T follicular helper cell (primary cell): ENCODE measurements around the gene OSCP1.
A peak's percentile ranks its signal among the peaks of the same experiment; 100 is the strongest.
"Not testable (repeated sequence)": the region's sequence is repeated elsewhere in the genome, so short reads cannot be mapped to it uniquely, and the experiment has no call there.

Experiments used
- DNase-seq: peaks from one replicate; pipeline ENCODE4 v3.0.0-alpha.2; 2020; ENCODE audit warnings: low read depth
- total RNA-seq, 2 experiments: gene quantifications; one replicate each; lab custom pipeline; 2026; lab: John Stamatoyannopoulos, UW

OSCP1 gene
- 0.61 to 0.66 reads per million in 2 experiments for total RNA-seq

DNA sequence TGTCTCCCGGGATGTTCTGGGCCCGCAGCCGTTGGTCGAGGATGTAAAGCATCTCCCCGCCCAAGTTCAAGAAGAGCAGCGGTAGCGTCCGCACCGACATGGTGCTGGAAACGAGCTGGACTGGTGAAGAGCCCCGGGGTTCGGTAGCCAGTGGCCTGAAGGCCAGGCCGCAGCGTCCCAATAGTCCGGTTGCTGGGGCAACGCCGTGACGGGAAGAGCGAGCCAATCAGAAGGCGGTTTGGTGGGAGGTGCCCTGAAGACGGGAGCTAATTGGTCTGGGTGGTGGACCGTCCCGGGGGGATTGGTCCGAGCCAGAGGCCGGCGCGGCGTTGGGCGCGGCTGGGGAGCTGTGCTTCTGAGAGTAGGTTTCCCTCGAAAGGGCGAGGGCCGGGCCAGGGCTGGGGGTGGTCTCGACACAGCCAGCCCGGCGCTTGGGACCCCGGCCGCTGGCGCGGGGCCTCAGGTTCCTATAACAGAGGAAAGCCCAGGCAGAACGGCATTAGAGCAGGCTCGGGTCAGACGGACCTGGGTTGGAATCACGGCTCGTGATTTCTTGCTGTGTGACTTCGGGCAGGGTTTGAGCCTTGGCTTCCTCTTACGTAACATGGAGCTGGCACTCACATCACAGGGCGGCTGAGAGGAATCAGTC is at the start of gene OSCP1:
TSS of gene OSCP1 (minus strand) at position 182 of the 649 bp plus-strand sequence. CDS start at position 100, 82 bp downstream.
- peak; percentile 75 for DNase-seq

- DNase-seq = no peak
These were observed 47.0 kb upstream of the OSCP1 start for GRCh38 chr1:36497207-36497606.

- DNase-seq = no peak
These were observed 44.7 kb upstream of the OSCP1 start for GRCh38 chr1:36494971-36495370.

GRCh38 chr1:36493524-36493923 is 43.3 kb upstream of the OSCP1 start:
- DNase-seq = no peak

DNA sequence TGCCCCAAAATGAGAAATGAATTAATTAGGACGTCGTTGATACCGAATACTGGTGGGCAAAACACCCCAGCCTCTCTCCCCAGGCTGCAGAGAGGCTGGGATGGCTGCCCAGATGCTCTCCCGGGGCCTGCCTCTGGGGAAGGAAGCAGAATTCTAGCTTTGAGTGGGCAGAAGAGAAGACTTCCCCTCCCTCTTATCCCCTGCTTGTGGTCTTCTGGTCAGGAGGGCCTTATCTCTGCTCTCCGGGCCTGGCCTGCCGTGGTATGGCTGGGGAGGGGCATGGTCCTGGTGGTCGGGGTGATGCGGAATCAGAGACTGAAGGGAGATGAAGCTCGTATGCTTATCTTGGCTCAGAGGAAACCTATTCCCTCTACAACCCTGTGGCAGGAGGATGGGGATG is 42.2 kb upstream of the OSCP1 start:
- no peak for DNase-seq

GRCh38 chr1:36489258-36490051 is 39.2 kb upstream of the OSCP1 start:
- DNase-seq = not testable (repeated sequence)

DNA sequence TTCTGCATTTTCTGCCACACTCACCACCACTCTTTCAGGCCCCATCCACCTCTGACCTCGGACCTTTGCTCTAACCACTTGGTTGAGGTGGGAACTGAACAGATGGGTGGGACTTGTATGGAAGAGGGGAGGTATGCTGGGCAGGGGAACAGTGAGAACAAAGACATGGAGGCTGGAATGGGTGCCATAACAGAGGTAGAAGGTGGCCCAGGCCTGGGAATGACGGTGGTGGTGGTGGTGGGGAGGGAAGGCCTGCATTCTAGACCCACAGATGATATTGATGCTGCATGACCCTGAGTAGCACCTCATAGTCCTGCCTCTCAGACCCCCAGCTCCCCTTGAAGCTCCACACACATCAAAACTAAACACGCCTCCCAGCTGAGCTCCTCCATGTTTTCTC is 37.7 kb upstream of the OSCP1 start:
- DNase-seq = no peak

GRCh38 chr1:36487336-36487725 is 37.1 kb upstream of the OSCP1 start:
- DNase-seq = not testable (repeated sequence)

DNA sequence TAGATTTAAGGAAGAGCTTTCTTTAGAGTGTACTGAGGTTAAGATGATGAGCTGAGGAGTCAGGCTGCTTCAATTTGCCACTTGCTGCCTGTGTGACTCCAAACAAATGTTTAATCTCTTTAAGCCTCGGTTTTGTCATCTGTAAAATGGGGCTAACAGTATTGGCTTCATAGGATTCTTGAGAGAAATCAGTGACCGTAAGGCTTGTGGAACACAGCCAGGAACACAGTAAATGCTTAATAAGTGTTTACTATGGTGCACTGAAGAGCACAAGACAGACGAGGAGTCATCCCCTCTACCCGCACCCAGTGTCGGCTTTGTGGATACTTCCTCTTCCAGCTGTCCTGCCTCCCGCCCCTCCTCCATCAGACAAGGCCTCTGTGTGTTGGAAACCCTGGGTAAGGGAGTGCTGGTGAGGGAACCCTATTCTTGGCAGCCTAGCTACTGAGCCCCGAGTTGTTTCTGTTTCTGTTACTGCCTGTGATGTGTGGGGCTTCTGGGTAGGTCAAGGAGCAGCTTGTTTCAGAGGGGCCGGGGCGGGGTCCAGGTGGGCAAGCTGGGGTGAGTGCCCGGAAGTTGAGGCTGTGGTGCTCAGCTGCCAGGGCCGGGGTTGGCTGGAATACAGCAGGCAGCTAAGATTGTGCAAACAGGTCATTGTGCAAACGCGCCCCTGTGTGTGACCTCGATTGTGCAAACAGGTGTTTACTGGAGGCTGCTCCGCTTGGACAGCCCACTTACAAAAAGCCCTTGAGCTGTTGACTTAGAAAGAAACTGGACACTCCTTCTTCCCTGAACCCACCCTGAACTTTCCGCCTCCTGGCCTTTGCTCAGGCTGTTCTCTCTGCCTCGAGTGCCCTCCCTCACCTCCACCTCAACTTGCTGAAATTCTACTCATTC is 36.4 kb upstream of the OSCP1 start:
- no peak for DNase-seq

- DNase-seq = no peak
These were observed 35.8 kb upstream of the OSCP1 start for GRCh38 chr1:36486093-36486438.

DNA sequence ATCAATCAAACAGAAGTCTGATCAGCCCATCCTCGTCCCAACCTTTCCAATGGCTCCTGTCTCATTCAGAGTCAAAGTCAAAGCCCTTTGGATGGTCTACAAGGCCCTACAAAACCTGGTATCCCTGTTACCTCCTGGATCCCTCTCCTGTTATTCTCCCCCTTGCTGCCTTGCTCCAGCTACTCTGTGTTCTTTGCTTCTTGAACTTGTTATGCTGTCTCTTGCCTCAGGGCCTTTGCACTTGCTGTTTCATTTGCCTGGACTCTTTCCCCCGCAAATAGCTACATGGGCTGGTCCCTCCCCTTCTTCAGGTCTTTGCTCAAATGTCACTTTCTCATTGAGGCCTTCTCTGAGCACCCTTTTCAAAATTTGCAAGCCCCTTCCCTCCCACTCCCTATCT is 33.8 kb upstream of the OSCP1 start:
- DNase-seq = no peak

DNA sequence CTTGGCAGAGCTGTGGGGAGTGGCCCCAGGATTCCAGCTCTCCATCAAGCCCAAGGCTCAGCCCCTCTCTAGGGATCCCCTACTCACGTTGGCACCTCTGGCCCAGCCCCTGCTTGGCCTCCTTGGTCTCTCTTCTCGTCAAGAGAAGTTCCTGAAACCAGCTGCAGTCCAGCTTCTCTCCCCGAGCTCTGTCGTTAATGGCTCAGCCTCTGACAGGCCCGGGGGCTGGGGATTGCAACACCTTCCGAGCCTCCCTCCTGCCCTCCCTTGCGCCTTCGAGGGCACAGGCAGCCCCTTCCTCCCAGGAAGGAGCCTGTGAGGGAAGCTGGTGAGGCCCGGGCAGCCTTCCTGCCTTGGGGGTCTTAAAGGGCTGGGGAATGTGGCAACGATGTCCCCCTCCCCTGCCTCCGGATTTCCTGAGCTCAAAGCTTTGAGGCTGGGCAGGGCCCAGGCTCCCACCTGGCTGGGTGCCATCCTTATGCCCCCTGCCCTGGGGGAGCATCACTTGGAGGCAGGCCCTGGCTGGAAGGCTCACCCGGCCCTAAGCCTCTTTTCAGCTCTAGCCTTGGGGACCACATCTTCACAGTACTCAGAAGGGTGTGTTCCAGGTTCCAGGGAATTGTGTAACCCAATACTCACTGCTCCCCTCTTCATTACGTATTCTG is 32.6 kb upstream of the OSCP1 start, which contains the start of gene CSF3R:
TSS of gene CSF3R (minus strand) at position 190 of the 665 bp plus-strand sequence. CDS start 3,417 bp downstream, outside the sequence.
- no peak for DNase-seq

GRCh38 chr1:36481771-36482723 is 31.8 kb upstream of the OSCP1 start:
- DNase-seq = no peak

DNA sequence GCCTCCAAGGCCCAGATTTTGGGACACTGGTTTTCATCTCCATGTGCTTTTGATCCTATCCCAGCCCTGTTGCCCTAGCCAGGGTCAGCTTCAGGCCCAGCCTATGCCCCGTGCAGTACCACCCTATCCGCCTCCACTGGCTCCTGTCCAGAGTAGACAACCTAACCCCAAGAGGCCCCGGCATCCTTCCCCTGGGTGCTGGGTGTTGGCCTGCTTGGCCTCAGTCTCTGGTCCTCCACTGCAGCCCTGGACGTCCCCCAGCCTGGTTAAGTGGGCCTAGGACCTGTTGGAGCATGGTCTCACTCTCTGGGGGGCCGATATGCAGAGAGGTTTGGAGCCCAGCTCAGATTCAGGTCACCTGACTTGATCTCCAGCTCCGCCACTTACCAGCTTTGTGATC is 30.8 kb upstream of the OSCP1 start:
- no peak for DNase-seq

- DNase-seq = no peak
These were observed 29.9 kb upstream of the OSCP1 start for GRCh38 chr1:36480161-36480560.

DNA sequence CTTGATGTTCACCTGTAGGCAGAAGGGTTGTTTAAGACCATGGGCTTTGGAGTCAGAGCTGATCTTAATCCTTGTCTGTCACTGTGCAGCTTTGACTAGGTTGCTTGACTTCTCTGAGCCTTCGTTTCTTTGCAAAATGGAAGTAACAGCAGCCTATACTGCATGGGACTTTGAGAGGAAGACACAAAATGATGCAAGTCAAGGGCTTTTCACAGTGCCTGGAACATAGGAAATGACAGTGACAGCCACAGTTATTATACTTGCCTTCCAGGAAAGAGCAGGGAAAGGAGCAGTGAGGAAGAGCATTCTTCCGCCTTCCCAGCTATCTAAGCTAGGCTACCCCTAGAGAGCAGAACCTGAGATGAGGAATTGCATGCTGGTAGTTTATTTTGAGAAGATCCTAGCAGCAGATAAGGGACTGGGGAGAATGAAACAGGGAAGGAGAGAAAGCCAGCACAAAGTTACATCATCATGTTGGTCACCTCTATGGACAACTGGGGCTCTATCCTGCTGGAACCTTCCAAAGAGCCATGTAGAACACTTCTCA is 29.3 kb upstream of the OSCP1 start:
- DNase-seq = no peak

DNA sequence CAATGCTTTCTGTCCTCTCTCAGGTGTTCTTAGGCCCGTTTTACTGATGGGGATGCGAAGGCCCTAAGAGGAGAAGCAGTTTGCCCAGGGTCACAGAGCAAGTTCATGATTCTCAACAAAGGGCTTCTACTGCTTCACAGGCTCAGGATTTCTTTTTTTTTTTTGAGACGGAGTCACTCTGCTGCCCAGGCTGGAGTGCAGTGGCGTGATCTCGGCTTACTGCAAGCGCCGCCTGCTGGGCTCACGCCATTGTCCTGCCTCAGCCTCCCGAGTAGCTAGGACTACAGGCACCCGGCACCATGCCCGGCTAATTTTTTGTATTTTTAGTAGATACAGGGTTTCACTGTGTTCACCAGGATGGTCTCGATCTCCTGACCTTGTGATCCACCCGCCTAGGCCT is 27.4 kb upstream of the OSCP1 start:
- not testable (repeated sequence) for DNase-seq

DNA sequence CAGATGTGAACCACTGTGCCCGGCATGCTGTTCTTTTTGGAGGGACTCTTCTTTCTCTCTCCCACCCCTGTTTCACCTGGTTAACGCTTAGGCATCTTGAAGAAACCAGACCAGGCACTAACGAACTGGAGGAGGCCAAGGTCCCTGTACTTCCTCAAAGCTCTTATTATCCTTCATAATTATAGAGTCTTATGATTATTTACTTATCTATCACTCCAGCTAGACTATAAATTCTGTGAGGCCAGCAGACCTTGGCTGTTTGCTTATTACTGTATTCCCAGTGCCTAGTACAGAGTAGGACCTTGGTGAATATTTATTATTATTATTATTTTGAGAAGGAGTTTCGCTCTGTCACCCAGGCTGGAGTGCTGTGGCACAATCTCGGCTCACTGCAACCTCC is 26.7 kb upstream of the OSCP1 start:
- DNase-seq = no peak

DNA sequence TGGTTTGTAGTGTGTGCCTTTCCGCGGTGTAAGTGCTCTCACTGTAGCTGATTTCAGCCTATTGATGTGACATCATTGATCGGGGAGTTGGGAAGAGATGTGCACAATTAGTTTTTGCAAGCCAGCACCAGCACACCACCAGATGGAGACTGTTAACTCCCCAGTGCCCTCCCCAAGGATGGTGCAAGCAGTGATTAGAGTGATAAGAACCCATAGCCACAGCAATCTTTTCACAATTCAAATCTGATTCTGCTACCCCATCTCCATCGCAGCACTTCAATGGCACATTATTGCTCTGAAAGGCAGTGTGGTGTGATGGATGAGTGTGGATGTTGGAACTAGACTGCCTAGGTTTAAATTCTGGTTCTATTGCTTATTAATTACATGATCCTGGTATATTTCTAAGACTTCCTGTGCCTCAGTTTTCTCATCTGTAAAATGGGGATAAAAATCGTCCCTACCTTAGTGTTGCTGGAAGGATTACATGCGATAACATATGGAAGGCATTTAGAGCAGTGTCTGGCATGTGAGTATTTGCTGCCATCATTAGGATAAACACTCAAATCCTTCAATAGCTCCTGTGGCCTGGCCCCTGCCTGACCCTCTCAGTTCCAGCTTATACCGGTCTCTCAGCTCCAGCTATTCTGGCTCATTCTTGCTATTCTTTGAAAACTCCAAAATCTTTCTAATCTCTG is 25.8 kb upstream of the OSCP1 start:
- no peak for DNase-seq

DNA sequence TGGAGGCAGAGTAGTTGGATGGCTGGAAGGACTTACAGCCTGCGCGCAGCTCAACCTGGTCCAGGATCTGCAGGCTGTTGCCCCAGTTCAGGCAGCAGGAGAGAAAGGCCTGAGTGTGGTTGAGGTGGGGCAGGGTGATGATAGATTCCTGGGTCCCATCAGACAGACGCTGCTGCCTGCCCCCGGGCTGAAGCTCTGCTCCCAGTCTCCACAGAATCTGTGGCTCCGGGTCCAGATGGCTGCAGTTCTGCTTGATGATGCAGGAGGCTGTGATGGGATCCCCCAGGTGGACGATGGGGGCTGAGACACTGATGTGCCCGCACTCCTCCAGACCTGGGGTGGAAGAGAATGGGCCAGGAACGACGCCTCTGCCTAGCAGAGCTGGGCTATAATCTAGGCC is 25.1 kb upstream of the OSCP1 start:
- DNase-seq = no peak
